OCI-LY3 (cell line): ENCODE results near the gene CD79A.
"Not testable (repeated sequence)": the region's sequence is repeated elsewhere in the genome, so short reads cannot be mapped to it uniquely, and the experiment has no call there.

Source experiments
- H2AFZ ChIP-seq: fragments of 200-600, 300-600 bp; shearing (Covaris generic); 2 replicates; pipeline ENCODE4 v1.6.0; 2014; ENCODE audit warnings: antibody characterized with exemption, low read depth, low read length
- H3K27ac ChIP-seq: fragments of 200-600, 300-600 bp; sonication (generic); 2 replicates; pipeline ENCODE4 v1.5.1; 2014; ENCODE audit warnings: mild to moderate bottlenecking, low read length, moderate library complexity, mixed read lengths
- H3K27me3 ChIP-seq: fragments of 200-600, 300-600 bp; sonication (generic); 2 replicates; pipeline ENCODE4 v1.6.1; 2014; ENCODE audit warnings: low read depth, low read length, mixed read lengths
- H3K36me3 ChIP-seq: fragments of 200-600, 300-600 bp; sonication (generic); replicated peaks from 2 replicates; pipeline ENCODE3; 2014; ENCODE audit warnings: low read depth, low read length, mixed read lengths
- H3K4me1 ChIP-seq: fragments of 300-600, 200-600 bp; sonication (generic); 2 replicates; pipeline ENCODE4 v1.6.1; 2014; ENCODE audit warnings: low read length, mixed read lengths
- H3K4me2 ChIP-seq: fragments of 200-600, 300-600 bp; sonication (generic); 2 replicates; pipeline ENCODE4 v1.6.1; 2014; ENCODE audit warnings: low read length, mixed read lengths
- H3K4me3 ChIP-seq: fragments of 300-600, 200-600 bp; sonication (generic); 2 replicates; pipeline ENCODE4 v1.5.1; 2014; ENCODE audit warnings: antibody characterized with exemption, mild to moderate bottlenecking, low read length, moderate library complexity
- H3K79me2 ChIP-seq: fragments of 300-600, 200-600 bp; shearing (Covaris generic); 2 replicates; pipeline ENCODE4 v1.6.1; 2014; ENCODE audit warnings: mild to moderate bottlenecking, low read length, mixed read lengths
- H3K9ac ChIP-seq: fragments of 300-600, 200-600 bp; shearing (Covaris generic); 2 replicates; pipeline ENCODE4 v1.6.0; 2014; ENCODE audit warnings: mild to moderate bottlenecking, low read length, moderate library complexity
- H3K9me3 ChIP-seq: fragments of 200-600, 300-600 bp; shearing (Covaris generic); 2 replicates; pipeline ENCODE4 v1.6.1; 2014; ENCODE audit warnings: low read length, mixed read lengths; ENCODE audit not compliant: insufficient read depth
- H4K20me1 ChIP-seq: fragments of 200-600, 300-600 bp; sonication (generic); 2 replicates; pipeline ENCODE4 v1.6.1; 2016; ENCODE audit warnings: low read length, mixed read lengths; ENCODE audit not compliant: insufficient read depth
- CTCF ChIP-seq: fragments of 200-600, 300-600 bp; sonication (generic); IDR thresholded peaks from 2 replicates; pipeline ENCODE4 v1.5.1; 2014; ENCODE audit warnings: antibody characterized with exemption, low read length, low read depth
- EZH2phosphoT487 ChIP-seq: fragments of 200-600 bp; shearing (Covaris generic); IDR thresholded peaks from 2 replicates; pipeline ENCODE4 v1.6.1; 2018; ENCODE audit warnings: antibody characterized with exemption, mixed run types, low read depth

Gene CD79A

GRCh38 chr19:41913538-41914423 is 36.7 kb downstream of the CD79A start:
- Histone ChIP-seq H3K4me3 (no peak overlapping the region), H4K20me1 (no peaks in the 10 kb centered on the region), H3K4me1 (no peaks in the 10 kb centered on the region), H3K27ac (no peak overlapping the region), H3K79me2 (no peaks in the 10 kb centered on the region), H3K27me3 (no peaks in the 10 kb centered on the region), H2AFZ (no peak overlapping the region), H3K9me3 (no peaks in the 10 kb centered on the region), H3K36me3 (no peaks in the 10 kb centered on the region), H3K4me2 (no peak overlapping the region), H3K9ac (no peak overlapping the region)
- TF ChIP-seq CTCF: no peak
- no peak for TF ChIP-seq EZH2phosphoT487

- H3K4me1 ChIP-seq, H3K36me3 ChIP-seq, H3K4me2 ChIP-seq, H3K9ac ChIP-seq, H3K9me3 ChIP-seq, H3K4me3 ChIP-seq, H2AFZ ChIP-seq, H4K20me1 ChIP-seq, H3K27me3 ChIP-seq, H3K27ac ChIP-seq, H3K79me2 ChIP-seq: not testable (repeated sequence)
These were observed 37.4 kb downstream of the CD79A start for GRCh38 chr19:41914424-41914834.

GRCh38 chr19:41915021-41915775 is 38.1 kb downstream of the CD79A start:
- Histone ChIP-seq H2AFZ (no peak overlapping the region), H3K27ac (no peak overlapping the region), H3K4me2 (no peak overlapping the region), H4K20me1 (no peaks in the 10 kb centered on the region), H3K36me3 (no peaks in the 10 kb centered on the region), H3K79me2 (no peaks in the 10 kb centered on the region), H3K9ac (no peak overlapping the region), H3K27me3 (no peaks in the 10 kb centered on the region), H3K9me3 (no peaks in the 10 kb centered on the region), H3K4me1 (no peaks in the 10 kb centered on the region), H3K4me3 (no peak overlapping the region)
- TF ChIP-seq EZH2phosphoT487 (no peak), CTCF (no peak)

- no peaks in the 10 kb centered on the region for H3K4me1 ChIP-seq
- H3K9ac ChIP-seq: no peak overlapping the region
- H3K27ac ChIP-seq: no peak overlapping the region
- H3K27me3 ChIP-seq: no peaks in the 10 kb centered on the region
- H3K4me3 ChIP-seq: no peak overlapping the region
- no peaks in the 10 kb centered on the region for H3K9me3 ChIP-seq
- H2AFZ ChIP-seq: no peak overlapping the region
- H3K79me2 ChIP-seq: no peaks in the 10 kb centered on the region
- no peaks in the 10 kb centered on the region for H3K36me3 ChIP-seq
- TF ChIP-seq CTCF (no peak), EZH2phosphoT487 (no peak)
- no peak overlapping the region for H3K4me2 ChIP-seq
- no peaks in the 10 kb centered on the region for H4K20me1 ChIP-seq
These were observed 38.8 kb downstream of the CD79A start for GRCh38 chr19:41915776-41916414.
